IPS-11a (cell line): ENCODE data around the gene OVOL2.
A peak's percentile ranks its signal among the peaks of the same experiment; 100 is the strongest.
"Not testable (repeated sequence)": the region's sequence is repeated elsewhere in the genome, so short reads cannot be mapped to it uniquely, and the experiment has no call there.

Experiments
- H3K4me3 ChIP-seq: one replicate; pipeline ENCODE4 v1.5.1; 2013; ENCODE audit warnings: low read depth, low read length, control low read depth

Gene OVOL2

GRCh38 chr20:18058661-18059467, 1.1 kb upstream of the OVOL2 start:
- H3K4me3 ChIP-seq: peak overlapping the region; percentile 48

GRCh38 chr20:18057994-18058349, 256 bp upstream of the OVOL2 start:
- peak overlapping the region; percentile 64 for H3K4me3 ChIP-seq

- H3K4me3 ChIP-seq: peak overlapping the region; percentile 64
Observed at GRCh38 chr20:18056174-18057100, 1.3 kb downstream of the OVOL2 start.

GRCh38 chr20:18055261-18055660, 2.5 kb downstream of the OVOL2 start:
- H3K4me3 ChIP-seq: peak overlapping the region; percentile 13

GRCh38 chr20:18052856-18053255, 4.9 kb downstream of the OVOL2 start:
- H3K4me3 ChIP-seq: no peak overlapping the region

GRCh38 chr20:18050628-18051027, 7.1 kb downstream of the OVOL2 start:
- no peak overlapping the region for H3K4me3 ChIP-seq

GRCh38 chr20:18048176-18048575, 9.5 kb downstream of the OVOL2 start:
- no peak overlapping the region for H3K4me3 ChIP-seq

- no peak overlapping the region for H3K4me3 ChIP-seq
Observed at GRCh38 chr20:18046535-18046934, 11.2 kb downstream of the OVOL2 start.

GRCh38 chr20:18042229-18042628, 15.5 kb downstream of the OVOL2 start:
- no peak overlapping the region for H3K4me3 ChIP-seq

- no peak overlapping the region for H3K4me3 ChIP-seq
Observed at GRCh38 chr20:18041462-18041861, 16.3 kb downstream of the OVOL2 start.

- no peak overlapping the region for H3K4me3 ChIP-seq
Observed at GRCh38 chr20:18039063-18039462, 18.7 kb downstream of the OVOL2 start.

- H3K4me3 ChIP-seq: no peak overlapping the region
Observed at GRCh38 chr20:18034039-18034438, 23.7 kb downstream of the OVOL2 start.

- no peak overlapping the region for H3K4me3 ChIP-seq
Observed at GRCh38 chr20:18032977-18033892, 24.5 kb downstream of the OVOL2 start.

GRCh38 chr20:18031888-18032509, 25.7 kb downstream of the OVOL2 start:
- H3K4me3 ChIP-seq: no peak overlapping the region

GRCh38 chr20:18031050-18031449, 26.7 kb downstream of the OVOL2 start:
- H3K4me3 ChIP-seq: no peak overlapping the region

GRCh38 chr20:18030020-18030419, 27.7 kb downstream of the OVOL2 start:
- no peak overlapping the region for H3K4me3 ChIP-seq

- not testable (repeated sequence) for H3K4me3 ChIP-seq
Observed at GRCh38 chr20:18027011-18027410, 30.7 kb downstream of the OVOL2 start.

GRCh38 chr20:18024606-18025127, 33.0 kb downstream of the OVOL2 start:
- no peak overlapping the region for H3K4me3 ChIP-seq

- H3K4me3 ChIP-seq: no peak overlapping the region
Observed at GRCh38 chr20:18020931-18021330, 36.8 kb downstream of the OVOL2 start.

GRCh38 chr20:18019068-18019467, 38.6 kb downstream of the OVOL2 start:
- H3K4me3 ChIP-seq: no peak overlapping the region
